ENCODE results near the gene RGS6.

The RGS6 gene

GRCh38 chr14:71891970-71892369, 40.3 kb upstream of the RGS6 start:
- no peaks in the 10 kb centered on the region for H3K27me3 ChIP-seq (replicated peaks)
- H3K4me3 ChIP-seq (ENCODE audit: low read depth, low read length) = no peak overlapping the region
- no peaks in the 10 kb centered on the region for H3K36me3 ChIP-seq (replicated peaks)
- DNase-seq = no peak
- in situ Hi-C loops (cut with HindIII; ENCODE audit: low pct_ligation_motif_present, low sequenced_read_pairs) = no loop called here
- TF ChIP-seq, protein P1, sequence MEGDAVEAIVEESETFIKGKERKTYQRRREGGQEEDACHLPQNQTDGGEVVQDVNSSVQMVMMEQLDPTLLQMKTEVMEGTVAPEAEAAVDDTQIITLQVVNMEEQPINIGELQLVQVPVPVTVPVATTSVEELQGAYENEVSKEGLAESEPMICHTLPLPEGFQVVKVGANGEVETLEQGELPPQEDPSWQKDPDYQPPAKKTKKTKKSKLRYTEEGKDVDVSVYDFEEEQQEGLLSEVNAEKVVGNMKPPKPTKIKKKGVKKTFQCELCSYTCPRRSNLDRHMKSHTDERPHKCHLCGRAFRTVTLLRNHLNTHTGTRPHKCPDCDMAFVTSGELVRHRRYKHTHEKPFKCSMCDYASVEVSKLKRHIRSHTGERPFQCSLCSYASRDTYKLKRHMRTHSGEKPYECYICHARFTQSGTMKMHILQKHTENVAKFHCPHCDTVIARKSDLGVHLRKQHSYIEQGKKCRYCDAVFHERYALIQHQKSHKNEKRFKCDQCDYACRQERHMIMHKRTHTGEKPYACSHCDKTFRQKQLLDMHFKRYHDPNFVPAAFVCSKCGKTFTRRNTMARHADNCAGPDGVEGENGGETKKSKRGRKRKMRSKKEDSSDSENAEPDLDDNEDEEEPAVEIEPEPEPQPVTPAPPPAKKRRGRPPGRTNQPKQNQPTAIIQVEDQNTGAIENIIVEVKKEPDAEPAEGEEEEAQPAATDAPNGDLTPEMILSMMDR (IDR thresholded peaks at IDR 0.05; ENCODE audit: low read depth, low read length, missing control alignments) = no peak
- no peak overlapping the region for H3K27ac ChIP-seq

- no peak overlapping the region for H3K27ac ChIP-seq
- H3K4me3 ChIP-seq (ENCODE audit: low read depth, low read length) = no peak overlapping the region
- no peak for DNase-seq
- in situ Hi-C loops (cut with HindIII; ENCODE audit: low pct_ligation_motif_present, low sequenced_read_pairs) = no loop called here
- TF ChIP-seq, protein P1 (IDR thresholded peaks at IDR 0.05; ENCODE audit: low read depth, low read length, missing control alignments) = no peak
- H3K27me3 ChIP-seq (replicated peaks) = no peaks in the 10 kb centered on the region
- H3K36me3 ChIP-seq (replicated peaks) = no peaks in the 10 kb centered on the region
Observed at GRCh38 chr14:71905031-71905430, 27.2 kb upstream of the RGS6 start.

- DNase-seq = no peak
- H3K4me3 ChIP-seq (ENCODE audit: low read depth, low read length) = no peak overlapping the region
- no peaks in the 10 kb centered on the region for H3K36me3 ChIP-seq (replicated peaks)
- no peak overlapping the region for H3K27ac ChIP-seq
- H3K27me3 ChIP-seq (replicated peaks) = no peaks in the 10 kb centered on the region
- in situ Hi-C loops (cut with HindIII; ENCODE audit: low pct_ligation_motif_present, low sequenced_read_pairs) = no loop called here
- TF ChIP-seq, protein P1 (IDR thresholded peaks at IDR 0.05; ENCODE audit: low read depth, low read length, missing control alignments) = no peak
Observed at GRCh38 chr14:71905860-71906259, 26.4 kb upstream of the RGS6 start.

- Histone ChIP-seq H3K36me3 (replicated peaks) (no peaks in the 10 kb centered on the region), H3K27me3 (replicated peaks) (no peaks in the 10 kb centered on the region), H3K27ac (no peak overlapping the region), H3K4me3 (ENCODE audit: low read depth, low read length) (no peak overlapping the region)
- TF ChIP-seq, protein P1 (IDR thresholded peaks at IDR 0.05; ENCODE audit: low read depth, low read length, missing control alignments) = no peak
- in situ Hi-C loops (cut with HindIII; ENCODE audit: low pct_ligation_motif_present, low sequenced_read_pairs) = no loop called here
- no peak for DNase-seq
Observed at GRCh38 chr14:71907793-71908515, 24.3 kb upstream of the RGS6 start.

- no peak for DNase-seq
- TF ChIP-seq, protein P1 (IDR thresholded peaks at IDR 0.05; ENCODE audit: low read depth, low read length, missing control alignments) = no peak
- no peak overlapping the region for H3K4me3 ChIP-seq (ENCODE audit: low read depth, low read length)
- no peaks in the 10 kb centered on the region for H3K27me3 ChIP-seq (replicated peaks)
- in situ Hi-C loops (cut with HindIII; ENCODE audit: low pct_ligation_motif_present, low sequenced_read_pairs) = no loop called here
- no peaks in the 10 kb centered on the region for H3K36me3 ChIP-seq (replicated peaks)
- no peak overlapping the region for H3K27ac ChIP-seq
Observed at GRCh38 chr14:71911669-71912068, 20.6 kb upstream of the RGS6 start.

DNA sequence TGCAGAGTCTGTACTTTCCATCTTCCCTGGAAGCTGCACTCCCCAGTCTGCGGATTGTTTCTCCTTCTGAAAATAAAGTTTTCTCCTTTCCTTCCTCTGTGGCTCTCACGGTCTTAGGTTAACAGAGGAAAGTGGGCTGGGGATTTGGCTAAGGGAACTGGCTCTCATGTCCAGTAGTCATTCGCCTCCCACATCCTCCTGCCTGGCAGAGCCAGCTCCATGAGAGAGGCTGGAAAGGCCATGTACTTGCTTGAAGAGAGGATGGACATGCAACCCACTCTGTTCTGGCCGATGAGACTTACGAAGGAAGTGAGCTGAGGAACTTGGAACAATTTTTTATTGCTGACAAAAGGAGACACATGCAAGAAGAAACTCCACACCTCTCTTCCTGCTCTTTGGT, 18.9 kb upstream of the RGS6 start:
- TF ChIP-seq, protein P1 (IDR thresholded peaks at IDR 0.05; ENCODE audit: low read depth, low read length, missing control alignments) = no peak
- in situ Hi-C loops (cut with HindIII; ENCODE audit: low pct_ligation_motif_present, low sequenced_read_pairs) = no loop called here
- H3K4me3 ChIP-seq (ENCODE audit: low read depth, low read length) = no peak overlapping the region
- H3K27me3 ChIP-seq (replicated peaks) = no peaks in the 10 kb centered on the region
- no peaks in the 10 kb centered on the region for H3K36me3 ChIP-seq (replicated peaks)
- no peak overlapping the region for H3K27ac ChIP-seq
- DNase-seq = no peak

Measured in brain microvascular endothelial cell (primary cell).